Kidney (tissue), 14 donors: ENCODE measurements around the gene PATJ. TPM values are rescaled to one million over a fixed set of nuclear protein-coding genes. Genes with fewer than 3 reads are reported as not detected.

Experiments used
- DNase-seq, 5 donors: peaks; one replicate each; pipeline ENCODE4 v3.0.0-alpha.2; 2013 to 2020
- FAIRE-seq: peaks from 2 replicates; lab custom pipeline; 2012; peaks lifted over from hg19 to GRCh38; lab: Jason Lieb, UNC
- H3K27ac ChIP-seq, 2 donors: one replicate each; pipeline ENCODE4 v1.7.0; 2013; ENCODE audit warnings: low read depth in 2 of 2, low read length in 2 of 2, inconsistent platforms in 1 of 2
- H3K27me3 ChIP-seq: one replicate; pipeline ENCODE4 v1.7.1; 2013; ENCODE audit warnings: low read length, inconsistent platforms; ENCODE audit not compliant: control insufficient read depth, insufficient read depth
- H3K36me3 ChIP-seq, 3 donors: one replicate each; pipeline versions ENCODE4 v1.7.0 to v1.7.1; 2013; ENCODE audit warnings: low read length in 3 of 3, control low read depth in 1 of 3, inconsistent platforms in 1 of 3; ENCODE audit not compliant: insufficient read depth in 3 of 3, control insufficient read depth in 2 of 3
- H3K4me1 ChIP-seq, 3 donors: one replicate each; pipeline versions ENCODE4 v1.7.0 to v1.7.1; 2013; ENCODE audit warnings: low read length in 3 of 3, inconsistent platforms in 1 of 3, low read depth in 1 of 3; ENCODE audit not compliant: control insufficient read depth in 2 of 3, insufficient read depth in 2 of 3
- H3K4me3 ChIP-seq, 3 donors: one replicate each; pipeline versions ENCODE4 v1.7.0 to v1.8.1; 2013; ENCODE audit warnings: low read length in 3 of 3, control low read depth in 1 of 3, inconsistent platforms in 1 of 3
- H3K9ac ChIP-seq, 3 donors: one replicate each; pipeline versions ENCODE4 v1.7.0 to v1.7.1; 2013; ENCODE audit warnings: low read length in 3 of 3, control low read depth in 1 of 3, inconsistent platforms in 1 of 3
- H3K9me3 ChIP-seq, 3 donors: one replicate each; pipeline versions ENCODE4 v1.7.0 to v1.7.1; 2013; ENCODE audit warnings: low read length in 3 of 3, control low read depth in 1 of 3, inconsistent platforms in 1 of 3; ENCODE audit not compliant: control insufficient read depth in 2 of 3, insufficient read depth in 1 of 3
- CTCF ChIP-seq: IDR thresholded peaks from 3 replicates; pipeline ENCODE4 v1.5.1; 2012; ENCODE audit warnings: mild to moderate bottlenecking, moderate library complexity, borderline replicate concordance; ENCODE audit not compliant: insufficient read depth; ENCODE audit errors: extremely low read depth
- intact Hi-C: fragments of 100-400 bp; cut with DNase I; formaldehyde crosslinking; loops from one replicate; pipeline ENCODE4 v1.11.1; 2022
- polyA plus RNA-seq: library from polyadenylated mRNA; stranded (reverse); fragments of 350-450 nt; fragmentation: Illumina TruSeq; extraction: RNeasy Lipid Tissue Mini Kit (QIAGEN cat#74804); gene quantifications from one replicate; pipeline ENCODE4 v1.2.3, GENCODE V29; 2014; ENCODE audit warnings: low read depth, low replicate concordance; ENCODE audit not compliant: insufficient read depth
- total RNA-seq: library from RNA; stranded (reverse); fragmentation: NEBNext Ultra II Directional; extraction: Animal tissue kit (Norgen Biotek cat#: 25700); gene quantifications from one replicate; pipeline ENCODE4 v1.2.1, GENCODE V29; 2021
- donor health status: control.
- donor health status: control.
- donor health status: control.
- donor health status: control.
- donor health status: control.
- donor health status: DM: yes; HTN: yes; CAD: no.
- donor health status: Normal renal cell carcinoma (clear cell type).

The PATJ gene
- total and polyA plus RNA-seq, 2 donors from 2014 or later, result 44.0 to 98.0 TPM

- Histone ChIP-seq H3K4me1 (no peaks in the 10 kb centered on the region), H3K36me3 (peaks cover 0 to 38% (median 9%) of the 10 kb centered on the region in 3 donors), H3K9me3 (no peaks in the 10 kb centered on the region), H3K27ac (no peak overlapping the region), H3K4me3 (no peak overlapping the region), H3K9ac (no peak overlapping the region), H3K27me3 (no peaks in the 10 kb centered on the region)
- FAIRE-seq, result no peak
- no peak for DNase-seq
- intact Hi-C loops, result no loop called here
- TF ChIP-seq CTCF, result no peak
These were observed 167.8 kb downstream of the PATJ start for GRCh38 chr1:61910035-61910434.

- no peak overlapping the region for H3K9ac ChIP-seq
- DNase-seq, result peak in 2 of 5 donors; percentile 48 to 53
These were observed 172.7 kb downstream of the PATJ start for GRCh38 chr1:61914823-61915482.

GRCh38 chr1:61921435-61921834 lies 179.2 kb downstream of the PATJ start:
- no peak overlapping the region for H3K27ac ChIP-seq
- intact Hi-C loops, result no loop called here
- no peak overlapping the region for H3K9ac ChIP-seq
- no peaks in the 10 kb centered on the region for H3K27me3 ChIP-seq
- no peak for FAIRE-seq
- no peaks in the 10 kb centered on the region for H3K9me3 ChIP-seq
- TF ChIP-seq CTCF, result no peak
- H3K4me3 ChIP-seq, result no peak overlapping the region
- no peaks in the 10 kb centered on the region for H3K4me1 ChIP-seq
- DNase-seq, result no peak
- peaks cover 0 to 19% (median 0%) of the 10 kb centered on the region in 3 donors for H3K36me3 ChIP-seq

More at GRCh38 chr1:61914823-61915482, 172.7 kb downstream of the PATJ start:
- Histone ChIP-seq H3K4me3 (no peak overlapping the region), H3K9me3 (no peaks in the 10 kb centered on the region), H3K27me3 (no peaks in the 10 kb centered on the region), H3K27ac (no peak overlapping the region), H3K4me1 (no peaks in the 10 kb centered on the region), H3K36me3 (peaks cover 0 to 23% (median 8%) of the 10 kb centered on the region in 3 donors)
- TF ChIP-seq CTCF, result no peak
- no peak for FAIRE-seq
- intact Hi-C loops, result no loop called here
